DOHH2 (cell line): ENCODE results near the gene PHGDH.

Source experiments
- H3F3A ChIP-seq: fragments of 200-600 bp; sonication (generic), shearing (Covaris generic); 2 replicates; pipeline ENCODE4 v1.6.0; 2016; ENCODE audit warnings: antibody characterized with exemption, mild to moderate bottlenecking; ENCODE audit not compliant: control insufficient read depth, insufficient read depth
- H3K27ac ChIP-seq: fragments of 200-600 bp; sonication (generic); 2 replicates; pipeline ENCODE4 v1.5.1; 2014; ENCODE audit warnings: low read depth, mild to moderate bottlenecking, low read length, moderate library complexity
- H3K27me3 ChIP-seq: fragments of 200-600 bp; sonication (generic); 2 replicates; pipeline ENCODE4 v1.6.1; 2014; ENCODE audit warnings: mild to moderate bottlenecking, low read length, mixed read lengths; ENCODE audit not compliant: control insufficient read depth
- H3K36me3 ChIP-seq: fragments of 200-600 bp; sonication (generic); 2 replicates; pipeline ENCODE4 v1.6.1; 2014; ENCODE audit warnings: mild to moderate bottlenecking, low read length, moderate library complexity, mixed read lengths; ENCODE audit not compliant: control insufficient read depth
- H3K4me1 ChIP-seq: fragments of 200-600 bp; sonication (generic); 2 replicates; pipeline ENCODE4 v1.6.1; 2014; ENCODE audit warnings: mild to moderate bottlenecking, low read length, mixed read lengths; ENCODE audit not compliant: control insufficient read depth
- H3K4me2 ChIP-seq: fragments of 200-600 bp; sonication (generic); 2 replicates; pipeline ENCODE4 v1.6.0; 2014; ENCODE audit warnings: mild to moderate bottlenecking, low read length, moderate library complexity
- H3K4me3 ChIP-seq: fragments of 200-600 bp; sonication (generic); 2 replicates; pipeline ENCODE4 v1.5.1; 2014; ENCODE audit warnings: mild to moderate bottlenecking, low read length, mixed read lengths
- H3K79me2 ChIP-seq: fragments of 200-600 bp; sonication (generic); 2 replicates; pipeline ENCODE4 v1.6.1; 2014; ENCODE audit warnings: mild to moderate bottlenecking, low read length, mixed read lengths; ENCODE audit not compliant: control insufficient read depth
- H3K9me2 ChIP-seq: fragments of 200-600 bp; sonication (generic); replicated peaks from 2 replicates; pipeline ENCODE4 v1.6.1; 2014; ENCODE audit warnings: mild to moderate bottlenecking, low read length, mixed read lengths; ENCODE audit not compliant: control insufficient read depth
- H3K9me3 ChIP-seq: fragments of 200-600 bp; sonication (generic); 2 replicates; pipeline ENCODE4 v1.6.1; 2014; ENCODE audit warnings: antibody characterized with exemption, low read length, mixed read lengths; ENCODE audit not compliant: control insufficient read depth, insufficient read depth
- H4K20me1 ChIP-seq: fragments of 200-600 bp; sonication (generic); 2 replicates; pipeline ENCODE4 v1.6.0; 2014; ENCODE audit warnings: low read depth, mild to moderate bottlenecking, antibody characterized with exemption, low read length, moderate library complexity; ENCODE audit not compliant: control insufficient read depth, insufficient read depth
- EZH2phosphoT487 ChIP-seq: fragments of 200-600 bp; sonication (generic); IDR thresholded peaks from 2 replicates; pipeline ENCODE4 v1.6.1; 2017; ENCODE audit warnings: borderline replicate concordance, mild to moderate bottlenecking, antibody characterized with exemption, low read length, moderate library complexity, mixed read lengths
- TF ChIP-seq, protein P1 (sequence below): fragments of 200-600 bp; sonication (generic); IDR thresholded peaks from one replicate; pipeline ENCODE4 v1.5.1; 2014; ENCODE audit warnings: antibody characterized with exemption, mild to moderate bottlenecking, low read depth, low read length; ENCODE audit not compliant: poor library complexity, severe bottlenecking

PHGDH gene

DNA sequence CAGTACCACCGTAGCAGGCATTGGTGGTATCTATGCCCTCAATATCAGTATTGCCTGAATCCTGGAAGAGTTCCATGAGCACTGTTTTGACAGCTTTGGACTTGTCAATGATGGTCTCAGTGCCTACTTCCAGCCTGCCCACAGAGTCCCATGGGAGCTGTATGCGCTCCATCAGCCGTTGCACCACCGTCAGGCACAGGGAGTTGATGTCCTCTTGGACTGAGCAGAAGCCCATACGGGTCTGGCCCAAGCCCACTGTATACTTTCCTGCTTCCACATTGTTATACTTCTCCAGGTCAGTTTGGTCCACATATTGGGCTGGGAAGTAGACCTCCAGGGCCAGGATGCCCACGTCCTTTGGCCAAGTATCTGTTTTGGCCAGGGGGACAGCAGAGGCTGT, 52.5 kb downstream of the PHGDH start:
- peaks cover 7% of the 10 kb centered on the region for H3K27me3 ChIP-seq
- H3K9me2 ChIP-seq = no peaks in the 10 kb centered on the region
- H3K4me2 ChIP-seq = no peak overlapping the region
- H3K27ac ChIP-seq = no peak overlapping the region
- H3K36me3 ChIP-seq = no peaks in the 10 kb centered on the region
- no peaks in the 10 kb centered on the region for H3F3A ChIP-seq
- TF ChIP-seq EZH2phosphoT487 = no peak
- TF ChIP-seq, protein P1, sequence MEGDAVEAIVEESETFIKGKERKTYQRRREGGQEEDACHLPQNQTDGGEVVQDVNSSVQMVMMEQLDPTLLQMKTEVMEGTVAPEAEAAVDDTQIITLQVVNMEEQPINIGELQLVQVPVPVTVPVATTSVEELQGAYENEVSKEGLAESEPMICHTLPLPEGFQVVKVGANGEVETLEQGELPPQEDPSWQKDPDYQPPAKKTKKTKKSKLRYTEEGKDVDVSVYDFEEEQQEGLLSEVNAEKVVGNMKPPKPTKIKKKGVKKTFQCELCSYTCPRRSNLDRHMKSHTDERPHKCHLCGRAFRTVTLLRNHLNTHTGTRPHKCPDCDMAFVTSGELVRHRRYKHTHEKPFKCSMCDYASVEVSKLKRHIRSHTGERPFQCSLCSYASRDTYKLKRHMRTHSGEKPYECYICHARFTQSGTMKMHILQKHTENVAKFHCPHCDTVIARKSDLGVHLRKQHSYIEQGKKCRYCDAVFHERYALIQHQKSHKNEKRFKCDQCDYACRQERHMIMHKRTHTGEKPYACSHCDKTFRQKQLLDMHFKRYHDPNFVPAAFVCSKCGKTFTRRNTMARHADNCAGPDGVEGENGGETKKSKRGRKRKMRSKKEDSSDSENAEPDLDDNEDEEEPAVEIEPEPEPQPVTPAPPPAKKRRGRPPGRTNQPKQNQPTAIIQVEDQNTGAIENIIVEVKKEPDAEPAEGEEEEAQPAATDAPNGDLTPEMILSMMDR = no peak
- 0 out of 2 replicates have a peak, but pooled peaks cover 3% of the 10 kb centered on the region for H3K9me3 ChIP-seq
- H4K20me1 ChIP-seq = no peaks in the 10 kb centered on the region
- H3K79me2 ChIP-seq = no peaks in the 10 kb centered on the region
- no peak overlapping the region for H3K4me3 ChIP-seq
- H3K4me1 ChIP-seq = no peaks in the 10 kb centered on the region

GRCh38 chr1:119766374-119766794, 54.6 kb downstream of the PHGDH start:
- Histone ChIP-seq H3K4me1 (no peaks in the 10 kb centered on the region), H3K4me3 (no peak overlapping the region), H3K36me3 (no peaks in the 10 kb centered on the region), H3K27me3 (peaks cover 14% of the 10 kb centered on the region), H3K27ac (no peak overlapping the region), H3K9me2 (no peaks in the 10 kb centered on the region), H3K9me3 (0 out of 2 replicates have a peak, but pooled peaks cover 3% of the 10 kb centered on the region), H4K20me1 (no peaks in the 10 kb centered on the region), H3F3A (no peaks in the 10 kb centered on the region), H3K79me2 (no peaks in the 10 kb centered on the region), H3K4me2 (no peak overlapping the region)
- TF ChIP-seq EZH2phosphoT487 = no peak
- TF ChIP-seq, protein P1 = no peak

- Histone ChIP-seq H4K20me1 (no peaks in the 10 kb centered on the region), H3K4me2 (no peak overlapping the region), H3K9me2 (no peaks in the 10 kb centered on the region), H3K4me1 (no peaks in the 10 kb centered on the region), H3K4me3 (no peak overlapping the region), H3K27ac (no peak overlapping the region), H3K79me2 (no peaks in the 10 kb centered on the region), H3K36me3 (no peaks in the 10 kb centered on the region), H3K27me3 (peaks cover 22% of the 10 kb centered on the region), H3F3A (no peaks in the 10 kb centered on the region), H3K9me3 (0 out of 2 replicates have a peak, but pooled peaks cover 3% of the 10 kb centered on the region)
- TF ChIP-seq, protein P1 = no peak
- TF ChIP-seq EZH2phosphoT487 = no peak
Observed at GRCh38 chr1:119767486-119767885, 55.8 kb downstream of the PHGDH start.
